PC-3 (cell line): ENCODE results near the gene VIPR2.

ENCODE experiments used
- EZH2phosphoT487 ChIP-seq: fragments of 300-600 bp; sonication (generic); IDR thresholded peaks from 2 replicates; pipeline ENCODE4 v1.6.1; 2018; ENCODE audit warnings: mild to moderate bottlenecking, antibody characterized with exemption, low read length, borderline replicate concordance
- TF ChIP-seq, protein P1 (sequence below): fragments of 300-600 bp; sonication (generic); conservative IDR thresholded peaks from 2 replicates; pipeline ENCODE4 v1.5.1; 2017; ENCODE audit warnings: antibody characterized with exemption, low read depth, mild to moderate bottlenecking, low read length

GRCh38 chr7:159064121-159064815 lies 80.4 kb downstream of the VIPR2 start:
- TF ChIP-seq, protein P1, sequence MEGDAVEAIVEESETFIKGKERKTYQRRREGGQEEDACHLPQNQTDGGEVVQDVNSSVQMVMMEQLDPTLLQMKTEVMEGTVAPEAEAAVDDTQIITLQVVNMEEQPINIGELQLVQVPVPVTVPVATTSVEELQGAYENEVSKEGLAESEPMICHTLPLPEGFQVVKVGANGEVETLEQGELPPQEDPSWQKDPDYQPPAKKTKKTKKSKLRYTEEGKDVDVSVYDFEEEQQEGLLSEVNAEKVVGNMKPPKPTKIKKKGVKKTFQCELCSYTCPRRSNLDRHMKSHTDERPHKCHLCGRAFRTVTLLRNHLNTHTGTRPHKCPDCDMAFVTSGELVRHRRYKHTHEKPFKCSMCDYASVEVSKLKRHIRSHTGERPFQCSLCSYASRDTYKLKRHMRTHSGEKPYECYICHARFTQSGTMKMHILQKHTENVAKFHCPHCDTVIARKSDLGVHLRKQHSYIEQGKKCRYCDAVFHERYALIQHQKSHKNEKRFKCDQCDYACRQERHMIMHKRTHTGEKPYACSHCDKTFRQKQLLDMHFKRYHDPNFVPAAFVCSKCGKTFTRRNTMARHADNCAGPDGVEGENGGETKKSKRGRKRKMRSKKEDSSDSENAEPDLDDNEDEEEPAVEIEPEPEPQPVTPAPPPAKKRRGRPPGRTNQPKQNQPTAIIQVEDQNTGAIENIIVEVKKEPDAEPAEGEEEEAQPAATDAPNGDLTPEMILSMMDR, result no peak
- TF ChIP-seq EZH2phosphoT487, result no peak
